GM12878 (cell line): ENCODE results near the gene HSBP1. TPM values are rescaled to one million over a fixed set of nuclear protein-coding genes. Genes with fewer than 3 reads are reported as not detected.

Experiments
- ATAC-seq: fragments of 200-7000 bp; cut with Tn5 transposase; 3 replicates; pipeline ENCODE4 v1.9.1; 2020; ENCODE audit warnings: mild to moderate bottlenecking, moderate library complexity
- BruUV-seq: library from RNA; stranded (reverse); fragments of 400-500 nt; replicated peaks from 2 replicates; lab custom pipeline; 2021; lab: Mats Ljungman, UMichigan
- CTCF ChIA-PET: fragments of 300-600 bp; sonication (Branson Sonifier 250); formaldehyde crosslinking; extraction: SDS; loops from one replicate; lab custom pipeline; 2021; ENCODE audit warnings: inconsistent platforms; lab: Yijun Ruan, JAX
- POLR2A ChIA-PET: fragments of 350-600 bp; formaldehyde crosslinking; extraction: SDS; loops from one replicate; lab custom pipeline; 2021; ENCODE audit warnings: inconsistent platforms; lab: Charles Lee
- RAD21 ChIA-PET: fragments of 300-600 bp; sonication (Branson Sonifier 250); formaldehyde crosslinking; loops from one replicate; lab custom pipeline; 2023; ENCODE audit warnings: antibody characterized with exemption; ENCODE audit not compliant: unreplicated experiment; lab: Charles Lee
- SMC1A ChIA-PET: fragments of 300-600 bp; sonication (Branson Sonifier 250); formaldehyde crosslinking; loops from one replicate; lab custom pipeline; 2023; ENCODE audit not compliant: unreplicated experiment, uncharacterized antibody; lab: Charles Lee
- DNase-seq: peaks from one replicate; pipeline ENCODE4 v3.0.0-alpha.2; 2011; ENCODE audit warnings: low read depth, low spot score
- FAIRE-seq: peaks from 3 replicates; lab custom pipeline; 2011; peaks lifted over from hg19 to GRCh38; lab: Jason Lieb, UNC
- H2AFZ ChIP-seq: 2 replicates; pipeline ENCODE4 v1.6.0; 2011; ENCODE audit warnings: low read depth, low read length, control low read depth; ENCODE audit not compliant: control insufficient read depth
- H3K27ac ChIP-seq: 2 replicates; pipeline ENCODE4 v1.5.1; 2011; ENCODE audit warnings: control low read depth; ENCODE audit not compliant: control insufficient read depth, insufficient read depth
- H3K27me3 ChIP-seq, 2 experiments: replicated peaks in 1 of 2; 2 replicates each; pipeline versions ENCODE4 v1.6.0 to v1.6.1; 2011; ENCODE audit warnings: low read length in 1 of 2; ENCODE audit not compliant: control insufficient read depth in 2 of 2, insufficient read depth in 2 of 2
- H3K36me3 ChIP-seq, 2 experiments: 2 replicates each; pipeline ENCODE4 v1.5.1; 2011; ENCODE audit warnings: low read length in 1 of 2; ENCODE audit not compliant: control insufficient read depth in 2 of 2, insufficient read depth in 2 of 2
- H3K4me1 ChIP-seq: 2 replicates; pipeline ENCODE4 v1.6.1; 2011; ENCODE audit warnings: mild to moderate bottlenecking, low read length, moderate library complexity, mixed read lengths; ENCODE audit not compliant: control insufficient read depth, insufficient read depth
- H3K4me2 ChIP-seq: 2 replicates; pipeline ENCODE4 v1.6.0; 2011; ENCODE audit warnings: control low read depth; ENCODE audit not compliant: control insufficient read depth, insufficient read depth
- H3K4me3 ChIP-seq: fragments of 200-600 bp; sonication (generic); 2 replicates; pipeline ENCODE4 v1.5.1; 2016
- H3K79me2 ChIP-seq: 2 replicates; pipeline ENCODE4 v1.6.0; 2011; ENCODE audit warnings: low read length; ENCODE audit not compliant: control insufficient read depth, insufficient read depth
- H3K9ac ChIP-seq: 2 replicates; pipeline ENCODE4 v1.8.0; 2011; ENCODE audit warnings: low read length, control low read depth, mixed read lengths; ENCODE audit not compliant: control insufficient read depth, insufficient read depth
- H3K9me3 ChIP-seq: replicated peaks from 3 replicates; pipeline ENCODE4 v1.5.1; 2011; ENCODE audit warnings: mild to moderate bottlenecking, low read length; ENCODE audit not compliant: control insufficient read depth, insufficient read depth
- H4K20me1 ChIP-seq: 2 replicates; pipeline ENCODE4 v1.6.0; 2011; ENCODE audit not compliant: control insufficient read depth, insufficient read depth
- GATAD2B ChIP-seq: fragments of 450-650 bp; conservative IDR thresholded peaks from 2 replicates; pipeline ENCODE4 v1.6.1; 2017; ENCODE audit warnings: low read depth, mild to moderate bottlenecking, moderate library complexity
- IKZF2 ChIP-seq, 2 experiments: fragments of 450-650 bp; IDR thresholded peaks; 2 replicates each; pipeline ENCODE4 v1.6.1; 2017; ENCODE audit warnings: mild to moderate bottlenecking in 2 of 2, moderate library complexity in 2 of 2
- JUNB ChIP-seq: IDR thresholded peaks from 2 replicates; pipeline ENCODE4 v1.6.1; 2016; ENCODE audit warnings: antibody characterized with exemption, mild to moderate bottlenecking
- MAX ChIP-seq: IDR thresholded peaks from 2 replicates; pipeline ENCODE4 v1.6.1; 2012; ENCODE audit warnings: low read depth, low read length, improper control_type of control experiment
- MEF2B ChIP-seq: fragments of 450-650 bp; IDR thresholded peaks from 2 replicates; pipeline ENCODE4 v1.6.1; 2018; ENCODE audit warnings: mild to moderate bottlenecking, moderate library complexity; ENCODE audit not compliant: partially characterized antibody, poor library complexity, severe bottlenecking
- NRF1 ChIP-seq: conservative IDR thresholded peaks from 2 replicates; pipeline ENCODE4 v1.6.1; 2011; ENCODE audit warnings: mild to moderate bottlenecking, low read depth, low read length, improper control_type of control experiment
- RAD51 ChIP-seq: fragments of 450-650 bp; IDR thresholded peaks from 2 replicates; pipeline ENCODE4 v1.6.1; 2016; ENCODE audit warnings: moderate library complexity, mild to moderate bottlenecking, inconsistent platforms
- TBL1XR1 ChIP-seq: IDR thresholded peaks from 2 replicates; pipeline ENCODE4 v1.6.1; 2012; ENCODE audit warnings: low read depth, low read length, improper control_type of control experiment
- TCF12 ChIP-seq: IDR thresholded peaks from 2 replicates; pipeline ENCODE4 v1.6.1; 2011; ENCODE audit warnings: low read depth, mild to moderate bottlenecking, low read length
- ZNF207 ChIP-seq: fragments of 450-650 bp; IDR thresholded peaks from 2 replicates; pipeline ENCODE4 v1.6.1; 2014; ENCODE audit warnings: antibody characterized with exemption, mild to moderate bottlenecking, borderline replicate concordance
- WGBS: methylation state at CpG from one replicate; pipeline ENCODE4 v1.1.6; 2016; ENCODE audit warnings: low lambda C conversion rate; ENCODE audit not compliant: insufficient replicate concordance, insufficient coverage; ENCODE audit errors: missing lambda C conversion rate; 5-methylcytosine and 5-hydroxymethylcytosine counted together
- in situ Hi-C: fragments of 300-500 bp; cut with MboI; formaldehyde crosslinking; loops from 9 replicates; pipeline ENCODE4 v1.14.3; 2018; ENCODE audit warnings: mixed read lengths
- intact Hi-C: fragments of 100-400 bp; cut with micrococcal nuclease; formaldehyde crosslinking; loops from one replicate; pipeline ENCODE4 v1.14.2; 2022; ENCODE audit not compliant: unreplicated experiment
- polyA plus RNA-seq, 11 experiments: library from polyadenylated mRNA; depleted of rRNA in 4 of 11; unstranded in 6 of 11; stranded (reverse) in 5 of 11; fragments of >200 nt; fragmentation: Nextera tagmentation in 4 of 11; fragmentation: Illumina TruSeq in 1 of 11; extraction: Ambion mirVana in 4 of 11; extraction: Trizol in 1 of 11; gene quantifications; 1 replicate in 1 of 11; 2 replicates in 10 of 11; pipeline versions ENCODE4 v1.2.1 to v1.2.3, GENCODE V29; 2011 to 2016; ENCODE audit warnings: inconsistent platforms in 2 of 11, missing spikeins in 2 of 11, low read depth in 1 of 11
- total RNA-seq, 4 experiments: library from RNA; depleted of rRNA in 3 of 4; stranded (reverse); fragments of >200 nt in 3 of 4; fragmentation: Illumina TruSeq in 1 of 4; extraction: Trizol in 1 of 4; gene quantifications; 2 replicates each; pipeline versions ENCODE4 v1.2.1 to v1.2.3, GENCODE V29; 2013 to 2021
- TF ChIP-seq, protein P1 (sequence below): fragments of 450-650 bp; IDR thresholded peaks from 2 replicates; pipeline ENCODE4 v1.6.1; 2016; ENCODE audit warnings: mild to moderate bottlenecking

HSBP1 gene
- total and polyA plus RNA-seq, 10 of the 15 experiments (the other 5 are each of a cell fraction or from before 2014, with no cell fraction given): 26.6 to 263 (median 95.7) TPM

- no TSS peak for BruUV-seq
- Histone ChIP-seq H2AFZ (no peak overlapping the region), H3K79me2 (no peaks in the 10 kb centered on the region), H3K27me3 (no peaks in the 10 kb centered on the region), H4K20me1 (no peaks in the 10 kb centered on the region), H3K4me3 (no peak overlapping the region), H3K27ac (no peak overlapping the region), H3K36me3 (no peaks in the 10 kb centered on the region), H3K9ac (no peak overlapping the region), H3K9me3 (no peaks in the 10 kb centered on the region), H3K4me2 (no peak overlapping the region), H3K4me1 (no peaks in the 10 kb centered on the region)
- intact Hi-C loops: no loop called here
- ChIA-PET SMC1A (no interaction called here), RAD21 (no interaction called here), CTCF (no interaction called here), POLR2A (no interaction called here)
- FAIRE-seq (no peak), ATAC-seq (no peak), DNase-seq (no peak)
- WGBS: 21% methylated on average over 2 of the region's 2 CpGs
- in situ Hi-C loops: no loop called here
- no peak for TF ChIP-seq NRF1
These were observed 22.3 kb upstream of the HSBP1 start for GRCh38 chr16:83785455-83785854.

- H4K20me1 ChIP-seq: no peaks in the 10 kb centered on the region
- H3K9ac ChIP-seq: no peak overlapping the region
- ChIA-PET CTCF (no interaction called here), RAD21 (no interaction called here), SMC1A (interaction anchor here (1.6 kb wide), 1 partner anchor 37 kb away, joined by 3 read pairs; no protein-coding TSS in a partner anchor), POLR2A (no interaction called here)
- no peaks in the 10 kb centered on the region for H3K9me3 ChIP-seq
- no peak overlapping the region for H3K4me2 ChIP-seq
- no peak overlapping the region for H3K27ac ChIP-seq
- DNase-seq (no peak), ATAC-seq (no peak), FAIRE-seq (no peak)
- WGBS: 57% methylated on average over 8 of the region's 8 CpGs
- H3K79me2 ChIP-seq: no peaks in the 10 kb centered on the region
- no peak for TF ChIP-seq RAD51
- no peak for TF ChIP-seq ZNF207
- no peak for TF ChIP-seq TBL1XR1
- TF ChIP-seq IKZF2 (IDR thresholded peaks at IDR 0.05): no peak
- TF ChIP-seq, protein P1, sequence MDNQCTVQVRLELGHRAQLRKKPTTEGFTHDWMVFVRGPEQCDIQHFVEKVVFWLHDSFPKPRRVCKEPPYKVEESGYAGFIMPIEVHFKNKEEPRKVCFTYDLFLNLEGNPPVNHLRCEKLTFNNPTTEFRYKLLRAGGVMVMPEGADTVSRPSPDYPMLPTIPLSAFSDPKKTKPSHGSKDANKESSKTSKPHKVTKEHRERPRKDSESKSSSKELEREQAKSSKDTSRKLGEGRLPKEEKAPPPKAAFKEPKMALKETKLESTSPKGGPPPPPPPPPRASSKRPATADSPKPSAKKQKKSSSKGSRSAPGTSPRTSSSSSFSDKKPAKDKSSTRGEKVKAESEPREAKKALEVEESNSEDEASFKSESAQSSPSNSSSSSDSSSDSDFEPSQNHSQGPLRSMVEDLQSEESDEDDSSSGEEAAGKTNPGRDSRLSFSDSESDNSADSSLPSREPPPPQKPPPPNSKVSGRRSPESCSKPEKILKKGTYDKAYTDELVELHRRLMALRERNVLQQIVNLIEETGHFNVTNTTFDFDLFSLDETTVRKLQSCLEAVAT: no peak
- no peak for TF ChIP-seq GATAD2B
- TF ChIP-seq MEF2B: no peak
- no peak for TF ChIP-seq MAX
- no peak for TF ChIP-seq TCF12
- no peak for TF ChIP-seq JUNB
- BruUV-seq: no TSS peak
- no peaks in the 10 kb centered on the region; a peak in 1 of 4 replicates for H3K27me3 ChIP-seq
- H3K36me3 ChIP-seq: no peaks in the 10 kb centered on the region
- no peak overlapping the region for H2AFZ ChIP-seq
- in situ Hi-C loops: no loop called here
- no peak overlapping the region for H3K4me3 ChIP-seq
- intact Hi-C loops: no loop called here
- H3K4me1 ChIP-seq: no peaks in the 10 kb centered on the region
These were observed 18.0 kb upstream of the HSBP1 start for GRCh38 chr16:83789642-83790401.
